Fibroblast of upper back skin (primary cell): ENCODE measurements around the gene AIRE.
"Not testable (repeated sequence)": the region's sequence is repeated elsewhere in the genome, so short reads cannot be mapped to it uniquely, and the experiment has no call there.

ENCODE experiments used
- DNase-seq: peaks from one replicate; pipeline ENCODE4 v3.0.0-alpha.2; 2013

Gene AIRE

GRCh38 chr21:44342981-44343380, 57.3 kb downstream of the AIRE start:
- DNase-seq = not testable (repeated sequence)

GRCh38 chr21:44344541-44345183, 59.0 kb downstream of the AIRE start:
- DNase-seq = no peak

- no peak for DNase-seq
These were observed 59.8 kb downstream of the AIRE start for GRCh38 chr21:44345495-44345894.

GRCh38 chr21:44347911-44348451, 62.3 kb downstream of the AIRE start:
- DNase-seq = no peak
